ENCODE data around the gene CDKN2B-AS1. TPM values are rescaled to one million over a fixed set of nuclear protein-coding genes. Genes with fewer than 3 reads are reported as not detected.

CDKN2B-AS1 gene
- total and polyA plus RNA-seq, 2 donors (not counting 1 experiment from before 2014, with no cell fraction given), result 1.3 to 2.5 TPM

- DNase-seq (no peak), ATAC-seq (ENCODE audit: low read depth) (no peak)
- intact Hi-C loops (cut with micrococcal nuclease), result loop anchor here (1.0 to 2.0 kb wide), 3 partner anchors 13 to 444 kb away; no protein-coding TSS in a partner anchor
- H2AFZ ChIP-seq (ENCODE audit: insufficient read depth, low read depth, low read length, poor library complexity, severe bottlenecking), result peak overlapping the region; percentile 86
- Mint-ChIP-seq H3K4me3 (peak overlapping the region; percentile 86), H3K4me1 (peaks cover 34% of the 10 kb centered on the region), H3K9me3 (ENCODE audit: insufficient read depth) (no peaks in the 10 kb centered on the region), H3K27me3 (peaks cover 39% of the 10 kb centered on the region), H3K27ac (no peak overlapping the region)
- H3K4me2 ChIP-seq (replicated peaks; ENCODE audit: low read depth, low read length, poor library complexity, severe bottlenecking), result peak overlapping the region; percentile 96
- peak overlapping the region; percentile 25 to 78 (median 69) for H3K4me3 ChIP-seq (ENCODE audit: control extremely low read depth in 1 of 5, extremely low read depth in 1 of 5, insufficient read depth in 1 of 5, low read depth in 2 of 5, low read length in 4 of 5)
- peaks cover 8% of the 10 kb centered on the region for H4K20me1 ChIP-seq (ENCODE audit: control insufficient read depth, insufficient read depth, low read length, poor library complexity, severe bottlenecking)
- CTCF ChIA-PET, result interaction anchor here (0.6 to 6.0 kb wide), 39 partner anchors 10 to 978 kb away, joined by 3 to 105 read pairs (median 6); partner anchors contain the start of genes CDKN2A, CDKN2B-AS1 and MTAP
- H3K79me2 ChIP-seq (ENCODE audit: control insufficient read depth, insufficient read depth, low read length), result no peaks in the 10 kb centered on the region
- 4% methylated on average over 6 of the region's 8 CpGs for WGBS (ENCODE audit: insufficient coverage)
- H3K27me3 ChIP-seq (replicated peaks in 1 of 4; ENCODE audit: control extremely low read depth in 1 of 4, control insufficient read depth in 3 of 4, insufficient read depth in 4 of 4, low read length in 3 of 4), result peaks cover 0 to 53% (median 48%) of the 10 kb centered on the region in 4 experiments
- H3K9me3 ChIP-seq (ENCODE audit: control extremely low read depth in 1 of 3, control insufficient read depth in 2 of 3, insufficient read depth in 1 of 3, low read length in 2 of 3), result peaks cover 0 to 16% (median 0%) of the 10 kb centered on the region in 3 donors
- peak overlapping the region; percentile 83 for H3K9ac ChIP-seq (ENCODE audit: low read length)
- H3K27ac ChIP-seq (ENCODE audit: low read length in 2 of 2), result no peak overlapping the region
- POLR2A ChIA-PET, result interaction anchor here (1.5 kb wide), 1 partner anchor 14 kb away, joined by 7 read pairs; the partner anchor contains the start of genes CDKN2A and CDKN2B-AS1
- no peaks in the 10 kb centered on the region for H3K36me3 ChIP-seq (replicated peaks in 1 of 2; ENCODE audit: control extremely low read depth in 1 of 2, control insufficient read depth in 1 of 2, extremely low read depth in 1 of 2, insufficient read depth in 2 of 2, low read length in 1 of 2)
- H3K4me1 ChIP-seq (ENCODE audit: control insufficient read depth in 2 of 2, insufficient read depth in 2 of 2, low read length in 2 of 2), result peaks cover 30 to 41% of the 10 kb centered on the region in 2 donors
- TF ChIP-seq, protein P1, sequence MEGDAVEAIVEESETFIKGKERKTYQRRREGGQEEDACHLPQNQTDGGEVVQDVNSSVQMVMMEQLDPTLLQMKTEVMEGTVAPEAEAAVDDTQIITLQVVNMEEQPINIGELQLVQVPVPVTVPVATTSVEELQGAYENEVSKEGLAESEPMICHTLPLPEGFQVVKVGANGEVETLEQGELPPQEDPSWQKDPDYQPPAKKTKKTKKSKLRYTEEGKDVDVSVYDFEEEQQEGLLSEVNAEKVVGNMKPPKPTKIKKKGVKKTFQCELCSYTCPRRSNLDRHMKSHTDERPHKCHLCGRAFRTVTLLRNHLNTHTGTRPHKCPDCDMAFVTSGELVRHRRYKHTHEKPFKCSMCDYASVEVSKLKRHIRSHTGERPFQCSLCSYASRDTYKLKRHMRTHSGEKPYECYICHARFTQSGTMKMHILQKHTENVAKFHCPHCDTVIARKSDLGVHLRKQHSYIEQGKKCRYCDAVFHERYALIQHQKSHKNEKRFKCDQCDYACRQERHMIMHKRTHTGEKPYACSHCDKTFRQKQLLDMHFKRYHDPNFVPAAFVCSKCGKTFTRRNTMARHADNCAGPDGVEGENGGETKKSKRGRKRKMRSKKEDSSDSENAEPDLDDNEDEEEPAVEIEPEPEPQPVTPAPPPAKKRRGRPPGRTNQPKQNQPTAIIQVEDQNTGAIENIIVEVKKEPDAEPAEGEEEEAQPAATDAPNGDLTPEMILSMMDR (IDR thresholded peaks at IDR 0.05), result no peak
- TF ChIP-seq EZH2 (IDR thresholded peaks at IDR 0.05; ENCODE audit: borderline replicate concordance, insufficient read depth, low read depth, low read length, poor library complexity, severe bottlenecking), result no peak
Measured at GRCh38 chr9:22008384-22008716, 13.8 kb downstream of the CDKN2B-AS1 start.
